DOHH2 (cell line): Measurements from ENCODE around the gene TNFRSF25.

ENCODE experiments used
- EZH2phosphoT487 ChIP-seq: fragments of 200-600 bp; sonication (generic); IDR thresholded peaks from 2 replicates; pipeline ENCODE4 v1.6.1; 2017; ENCODE audit warnings: borderline replicate concordance, mild to moderate bottlenecking, antibody characterized with exemption, low read length, moderate library complexity, mixed read lengths
- TF ChIP-seq, protein P1 (sequence below): fragments of 200-600 bp; sonication (generic); IDR thresholded peaks from one replicate; pipeline ENCODE4 v1.5.1; 2014; ENCODE audit warnings: antibody characterized with exemption, mild to moderate bottlenecking, low read depth, low read length; ENCODE audit not compliant: poor library complexity, severe bottlenecking

DNA sequence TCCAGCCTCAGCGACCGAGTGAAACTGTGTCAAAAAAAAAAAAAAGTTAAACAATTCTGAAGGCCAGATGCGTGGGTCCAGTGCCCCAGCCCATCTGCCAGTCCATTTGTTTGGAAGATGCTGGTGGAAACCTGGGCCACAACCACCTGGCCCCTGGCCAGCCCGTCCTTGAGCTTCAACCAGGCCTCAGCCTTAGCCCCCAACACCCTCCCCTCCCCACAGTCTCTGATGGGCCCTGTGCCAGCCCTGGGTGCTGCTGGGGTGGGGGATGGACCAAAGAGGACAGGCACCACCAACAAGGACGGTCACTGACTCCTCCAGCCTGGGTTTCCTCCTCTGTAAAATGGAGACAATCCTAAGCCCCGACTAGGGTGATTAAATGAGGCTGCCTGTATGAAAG lies 45.1 kb upstream of the TNFRSF25 start:
- no peak for TF ChIP-seq EZH2phosphoT487
- TF ChIP-seq, protein P1, sequence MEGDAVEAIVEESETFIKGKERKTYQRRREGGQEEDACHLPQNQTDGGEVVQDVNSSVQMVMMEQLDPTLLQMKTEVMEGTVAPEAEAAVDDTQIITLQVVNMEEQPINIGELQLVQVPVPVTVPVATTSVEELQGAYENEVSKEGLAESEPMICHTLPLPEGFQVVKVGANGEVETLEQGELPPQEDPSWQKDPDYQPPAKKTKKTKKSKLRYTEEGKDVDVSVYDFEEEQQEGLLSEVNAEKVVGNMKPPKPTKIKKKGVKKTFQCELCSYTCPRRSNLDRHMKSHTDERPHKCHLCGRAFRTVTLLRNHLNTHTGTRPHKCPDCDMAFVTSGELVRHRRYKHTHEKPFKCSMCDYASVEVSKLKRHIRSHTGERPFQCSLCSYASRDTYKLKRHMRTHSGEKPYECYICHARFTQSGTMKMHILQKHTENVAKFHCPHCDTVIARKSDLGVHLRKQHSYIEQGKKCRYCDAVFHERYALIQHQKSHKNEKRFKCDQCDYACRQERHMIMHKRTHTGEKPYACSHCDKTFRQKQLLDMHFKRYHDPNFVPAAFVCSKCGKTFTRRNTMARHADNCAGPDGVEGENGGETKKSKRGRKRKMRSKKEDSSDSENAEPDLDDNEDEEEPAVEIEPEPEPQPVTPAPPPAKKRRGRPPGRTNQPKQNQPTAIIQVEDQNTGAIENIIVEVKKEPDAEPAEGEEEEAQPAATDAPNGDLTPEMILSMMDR, result no peak
